Breast epithelium (tissue), 3 donors: Measurements from ENCODE around the gene RICTOR.

Experiments used
- CTCF ChIP-seq, 3 donors: fragments of 450-650 bp; IDR thresholded peaks; one replicate each; pipeline ENCODE4 v1.5.1; 2016 to 2017; ENCODE audit warnings: antibody characterized with exemption in 3 of 3, mild to moderate bottlenecking in 3 of 3, moderate library complexity in 3 of 3
- POLR2A ChIP-seq: fragments of 450-650 bp; IDR thresholded peaks from one replicate; pipeline ENCODE4 v1.6.1; 2016; ENCODE audit warnings: antibody characterized with exemption, mild to moderate bottlenecking, moderate library complexity

DNA sequence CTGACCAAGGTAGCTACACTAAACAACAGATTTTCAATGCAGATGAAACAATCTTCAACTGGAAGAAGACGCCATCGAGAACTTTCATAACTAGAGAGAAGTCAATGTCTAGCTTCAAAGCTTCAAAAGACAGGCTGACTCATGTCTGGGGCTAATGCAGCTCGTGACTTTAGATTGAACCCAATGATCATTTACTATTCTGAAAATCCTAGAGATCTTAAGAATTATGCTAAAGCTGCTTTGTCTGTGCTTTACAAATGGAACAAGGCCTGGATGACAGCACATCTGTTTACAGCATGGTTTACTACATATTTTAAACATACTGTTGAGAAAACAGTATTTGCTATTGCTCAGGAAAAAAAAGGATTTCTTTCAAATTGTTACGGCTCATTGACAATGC, 54.9 kb downstream of the RICTOR start:
- TF ChIP-seq CTCF (IDR thresholded peaks at IDR 0.05) (no peak), POLR2A (no peak)
